Measurements from ENCODE around the gene FURIN.
A peak's percentile ranks its signal among the peaks of the same experiment; 100 is the strongest.
"Not testable (repeated sequence)": the region's sequence is repeated elsewhere in the genome, so short reads cannot be mapped to it uniquely, and the experiment has no call there.

FURIN gene

GRCh38 chr15:90869601-90870353 is 1.4 kb downstream of the FURIN start:
- peak; percentile 32 for DNase-seq

DNA sequence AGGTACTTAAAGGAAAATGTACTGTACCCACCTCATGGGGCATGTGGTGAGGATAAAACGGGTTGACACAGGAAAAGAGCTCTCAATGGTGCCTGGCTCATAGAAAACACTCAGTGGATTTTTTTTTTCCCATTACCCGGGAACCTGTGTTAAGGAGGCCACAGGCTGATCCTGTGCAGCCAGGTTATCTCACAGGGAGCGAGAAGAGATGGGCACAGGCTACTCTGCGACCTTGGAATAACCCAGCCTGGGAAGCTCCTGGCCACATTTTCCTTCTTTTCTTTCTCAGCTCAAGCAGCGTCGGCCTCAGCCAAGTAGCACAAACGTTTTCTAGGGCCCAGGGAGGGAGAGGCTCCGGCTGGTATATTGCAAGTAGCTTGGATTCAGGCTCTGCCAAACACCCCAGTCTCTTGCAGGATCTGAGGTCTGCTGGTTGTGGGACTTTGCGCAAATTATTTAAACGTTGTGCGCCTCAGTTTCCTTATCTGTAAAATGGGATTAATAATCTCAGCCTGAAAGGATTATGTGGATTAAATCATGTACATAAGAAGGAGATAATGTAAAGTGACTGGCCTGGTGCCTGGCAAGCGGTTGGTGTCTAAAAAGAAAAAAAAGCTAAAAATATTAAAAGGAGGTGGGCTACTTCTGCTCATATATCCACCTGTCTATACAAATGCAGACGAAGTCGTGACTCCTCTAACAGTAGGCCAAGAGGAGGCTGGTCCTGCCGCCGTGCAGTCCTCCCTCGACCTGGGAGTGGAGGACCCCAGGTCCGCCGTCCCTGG is 2.2 kb downstream of the FURIN start:
- no peak for DNase-seq

GRCh38 chr15:90871139-90871715 is 2.8 kb downstream of the FURIN start:
- peak; percentile 84 for DNase-seq

GRCh38 chr15:90871716-90872485 is 3.5 kb downstream of the FURIN start:
- peak; percentile 74 for DNase-seq

GRCh38 chr15:90872486-90873184 is 4.2 kb downstream of the FURIN start:
- no peak for DNase-seq

DNA sequence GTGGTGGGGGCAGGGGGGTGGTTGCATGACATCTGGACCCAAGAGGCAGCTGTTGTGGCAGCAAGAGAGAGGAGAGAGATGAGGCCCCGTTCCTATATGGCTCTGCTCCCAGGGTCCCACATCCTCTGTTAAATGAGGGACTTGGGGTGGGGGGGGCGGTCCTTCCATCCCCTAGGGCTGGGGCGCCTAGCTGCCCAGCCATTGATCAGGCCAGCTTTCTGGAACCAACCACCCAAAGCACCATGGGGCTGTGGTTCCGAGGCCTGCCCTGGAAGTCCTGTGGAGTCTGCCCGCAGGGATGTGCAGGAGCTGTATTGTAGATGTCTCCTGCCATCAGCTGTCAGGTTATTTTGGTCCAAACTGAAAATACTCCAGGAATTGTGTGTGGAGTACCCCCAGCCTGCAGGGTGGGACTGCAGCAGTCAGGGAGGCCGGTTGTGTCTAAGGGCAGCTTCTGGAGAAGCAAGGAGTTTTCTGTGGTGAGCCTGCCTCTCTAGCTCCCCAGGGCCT is 5.2 kb downstream of the FURIN start:
- DNase-seq = no peak

- DNase-seq = peak; percentile 56
Observed at GRCh38 chr15:90873998-90874605, 5.7 kb downstream of the FURIN start.

- not testable (repeated sequence) for DNase-seq
Observed at GRCh38 chr15:90874986-90875385, 6.6 kb downstream of the FURIN start.

GRCh38 chr15:90875549-90875981 is 7.2 kb downstream of the FURIN start:
- DNase-seq = no peak

DNA sequence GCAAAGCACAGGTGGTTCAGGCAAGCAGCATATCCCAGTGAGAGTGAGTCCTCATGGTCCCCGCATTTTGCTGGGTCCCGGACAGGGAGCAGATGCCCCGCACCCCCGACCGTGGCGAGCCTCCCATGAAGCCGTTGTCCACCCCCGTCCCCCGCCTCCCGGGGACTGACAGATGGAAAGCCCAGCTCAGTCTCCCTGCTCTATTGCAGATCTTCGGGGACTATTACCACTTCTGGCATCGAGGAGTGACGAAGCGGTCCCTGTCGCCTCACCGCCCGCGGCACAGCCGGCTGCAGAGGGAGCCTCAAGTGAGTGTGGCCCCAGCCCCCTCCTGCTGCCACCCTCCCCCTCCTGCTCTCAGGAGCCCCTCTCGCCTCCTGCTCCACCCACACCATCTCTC is 7.7 kb downstream of the FURIN start:
- no peak for DNase-seq

GRCh38 chr15:90876512-90877170 is 8.3 kb downstream of the FURIN start:
- no peak for DNase-seq

GRCh38 chr15:90877315-90877714 is 8.9 kb downstream of the FURIN start:
- DNase-seq = no peak

DNA sequence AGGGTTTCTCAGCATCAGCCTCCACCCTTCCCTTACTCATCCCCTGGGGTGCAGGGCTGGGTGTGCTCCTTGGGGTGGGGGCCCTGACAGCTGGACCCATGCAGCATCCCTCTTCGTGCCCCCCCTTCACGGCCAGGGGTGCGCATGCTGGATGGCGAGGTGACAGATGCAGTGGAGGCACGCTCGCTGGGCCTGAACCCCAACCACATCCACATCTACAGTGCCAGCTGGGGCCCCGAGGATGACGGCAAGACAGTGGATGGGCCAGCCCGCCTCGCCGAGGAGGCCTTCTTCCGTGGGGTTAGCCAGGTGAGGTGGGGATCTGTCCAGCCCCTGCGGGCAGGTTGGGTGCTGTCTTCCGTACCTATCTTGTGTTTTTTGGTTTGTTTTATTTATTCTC is 9.6 kb downstream of the FURIN start:
- DNase-seq = no peak

- DNase-seq = no peak
Observed at GRCh38 chr15:90878660-90879059, 10.3 kb downstream of the FURIN start.

GRCh38 chr15:90879730-90880366 is 11.5 kb downstream of the FURIN start:
- no peak for DNase-seq

GRCh38 chr15:90880381-90881145 is 12.2 kb downstream of the FURIN start:
- DNase-seq = no peak

DNA sequence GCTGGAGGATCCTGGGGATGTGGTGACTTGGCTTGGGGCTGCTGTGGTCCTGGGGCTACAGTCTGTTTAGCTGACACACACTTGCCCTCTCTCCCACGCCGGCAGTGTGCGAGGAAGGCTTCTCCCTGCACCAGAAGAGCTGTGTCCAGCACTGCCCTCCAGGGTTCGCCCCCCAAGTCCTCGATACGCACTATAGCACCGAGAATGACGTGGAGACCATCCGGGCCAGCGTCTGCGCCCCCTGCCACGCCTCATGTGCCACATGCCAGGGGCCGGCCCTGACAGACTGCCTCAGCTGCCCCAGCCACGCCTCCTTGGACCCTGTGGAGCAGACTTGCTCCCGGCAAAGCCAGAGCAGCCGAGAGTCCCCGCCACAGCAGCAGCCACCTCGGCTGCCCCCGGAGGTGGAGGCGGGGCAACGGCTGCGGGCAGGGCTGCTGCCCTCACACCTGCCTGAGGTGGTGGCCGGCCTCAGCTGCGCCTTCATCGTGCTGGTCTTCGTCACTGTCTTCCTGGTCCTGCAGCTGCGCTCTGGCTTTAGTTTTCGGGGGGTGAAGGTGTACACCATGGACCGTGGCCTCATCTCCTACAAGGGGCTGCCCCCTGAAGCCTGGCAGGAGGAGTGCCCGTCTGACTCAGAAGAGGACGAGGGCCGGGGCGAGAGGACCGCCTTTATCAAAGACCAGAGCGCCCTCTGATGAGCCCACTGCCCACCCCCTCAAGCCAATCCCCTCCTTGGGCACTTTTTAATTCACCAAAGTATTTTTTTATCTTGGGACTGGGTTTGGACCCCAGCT is 13.0 kb downstream of the FURIN start:
- DNase-seq = no peak

DNA sequence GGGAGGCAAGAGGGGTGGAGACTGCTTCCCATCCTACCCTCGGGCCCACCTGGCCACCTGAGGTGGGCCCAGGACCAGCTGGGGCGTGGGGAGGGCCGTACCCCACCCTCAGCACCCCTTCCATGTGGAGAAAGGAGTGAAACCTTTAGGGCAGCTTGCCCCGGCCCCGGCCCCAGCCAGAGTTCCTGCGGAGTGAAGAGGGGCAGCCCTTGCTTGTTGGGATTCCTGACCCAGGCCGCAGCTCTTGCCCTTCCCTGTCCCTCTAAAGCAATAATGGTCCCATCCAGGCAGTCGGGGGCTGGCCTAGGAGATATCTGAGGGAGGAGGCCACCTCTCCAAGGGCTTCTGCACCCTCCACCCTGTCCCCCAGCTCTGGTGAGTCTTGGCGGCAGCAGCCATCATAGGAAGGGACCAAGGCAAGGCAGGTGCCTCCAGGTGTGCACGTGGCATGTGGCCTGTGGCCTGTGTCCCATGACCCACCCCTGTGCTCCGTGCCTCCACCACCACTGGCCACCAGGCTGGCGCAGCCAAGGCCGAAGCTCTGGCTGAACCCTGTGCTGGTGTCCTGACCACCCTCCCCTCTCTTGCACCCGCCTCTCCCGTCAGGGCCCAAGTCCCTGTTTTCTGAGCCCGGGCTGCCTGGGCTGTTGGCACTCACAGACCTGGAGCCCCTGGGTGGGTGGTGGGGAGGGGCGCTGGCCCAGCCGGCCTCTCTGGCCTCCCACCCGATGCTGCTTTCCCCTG is 13.8 kb downstream of the FURIN start:
- no peak for DNase-seq
